Measurements from ENCODE around the gene LSM10. TPM values are rescaled to one million over a fixed set of nuclear protein-coding genes. Genes with fewer than 3 reads are reported as not detected.

LSM10 gene
- total and polyA plus RNA-seq, 9 of the 15 experiments (the other 6 are each of a cell fraction or from before 2014, with no cell fraction given): 13.2 to 146 (median 68.9) TPM

GRCh38 chr1:36440646-36441045, 42.9 kb upstream of the LSM10 start (continued):
- TF ChIP-seq, protein P1, sequence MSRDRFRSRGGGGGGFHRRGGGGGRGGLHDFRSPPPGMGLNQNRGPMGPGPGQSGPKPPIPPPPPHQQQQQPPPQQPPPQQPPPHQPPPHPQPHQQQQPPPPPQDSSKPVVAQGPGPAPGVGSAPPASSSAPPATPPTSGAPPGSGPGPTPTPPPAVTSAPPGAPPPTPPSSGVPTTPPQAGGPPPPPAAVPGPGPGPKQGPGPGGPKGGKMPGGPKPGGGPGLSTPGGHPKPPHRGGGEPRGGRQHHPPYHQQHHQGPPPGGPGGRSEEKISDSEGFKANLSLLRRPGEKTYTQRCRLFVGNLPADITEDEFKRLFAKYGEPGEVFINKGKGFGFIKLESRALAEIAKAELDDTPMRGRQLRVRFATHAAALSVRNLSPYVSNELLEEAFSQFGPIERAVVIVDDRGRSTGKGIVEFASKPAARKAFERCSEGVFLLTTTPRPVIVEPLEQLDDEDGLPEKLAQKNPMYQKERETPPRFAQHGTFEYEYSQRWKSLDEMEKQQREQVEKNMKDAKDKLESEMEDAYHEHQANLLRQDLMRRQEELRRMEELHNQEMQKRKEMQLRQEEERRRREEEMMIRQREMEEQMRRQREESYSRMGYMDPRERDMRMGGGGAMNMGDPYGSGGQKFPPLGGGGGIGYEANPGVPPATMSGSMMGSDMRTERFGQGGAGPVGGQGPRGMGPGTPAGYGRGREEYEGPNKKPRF (IDR thresholded peaks at IDR 0.05; ENCODE audit: low read depth, low read length): no peak
- TF ChIP-seq ARNT (IDR thresholded peaks at IDR 0.05): no peak
- TF ChIP-seq, protein P2, sequence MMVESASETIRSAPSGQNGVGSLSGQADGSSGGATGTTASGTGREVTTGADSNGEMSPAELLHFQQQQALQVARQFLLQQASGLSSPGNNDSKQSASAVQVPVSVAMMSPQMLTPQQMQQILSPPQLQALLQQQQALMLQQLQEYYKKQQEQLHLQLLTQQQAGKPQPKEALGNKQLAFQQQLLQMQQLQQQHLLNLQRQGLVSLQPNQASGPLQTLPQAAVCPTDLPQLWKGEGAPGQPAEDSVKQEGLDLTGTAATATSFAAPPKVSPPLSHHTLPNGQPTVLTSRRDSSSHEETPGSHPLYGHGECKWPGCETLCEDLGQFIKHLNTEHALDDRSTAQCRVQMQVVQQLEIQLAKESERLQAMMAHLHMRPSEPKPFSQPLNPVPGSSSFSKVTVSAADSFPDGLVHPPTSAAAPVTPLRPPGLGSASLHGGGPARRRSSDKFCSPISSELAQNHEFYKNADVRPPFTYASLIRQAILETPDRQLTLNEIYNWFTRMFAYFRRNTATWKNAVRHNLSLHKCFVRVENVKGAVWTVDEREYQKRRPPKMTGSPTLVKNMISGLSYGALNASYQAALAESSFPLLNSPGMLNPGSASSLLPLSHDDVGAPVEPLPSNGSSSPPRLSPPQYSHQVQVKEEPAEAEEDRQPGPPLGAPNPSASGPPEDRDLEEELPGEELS (CRISPR knock-in tag; IDR thresholded peaks at IDR 0.05; ENCODE audit: borderline replicate concordance): no peak
- TF ChIP-seq, protein P3, sequence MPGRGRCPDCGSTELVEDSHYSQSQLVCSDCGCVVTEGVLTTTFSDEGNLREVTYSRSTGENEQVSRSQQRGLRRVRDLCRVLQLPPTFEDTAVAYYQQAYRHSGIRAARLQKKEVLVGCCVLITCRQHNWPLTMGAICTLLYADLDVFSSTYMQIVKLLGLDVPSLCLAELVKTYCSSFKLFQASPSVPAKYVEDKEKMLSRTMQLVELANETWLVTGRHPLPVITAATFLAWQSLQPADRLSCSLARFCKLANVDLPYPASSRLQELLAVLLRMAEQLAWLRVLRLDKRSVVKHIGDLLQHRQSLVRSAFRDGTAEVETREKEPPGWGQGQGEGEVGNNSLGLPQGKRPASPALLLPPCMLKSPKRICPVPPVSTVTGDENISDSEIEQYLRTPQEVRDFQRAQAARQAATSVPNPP (IDR thresholded peaks at IDR 0.05; ENCODE audit: borderline replicate concordance, insufficient read depth, insufficient read length): no peak
- no peak for TF ChIP-seq KLF6 (CRISPR knock-in tag; IDR thresholded peaks at IDR 0.05; ENCODE audit: borderline replicate concordance)

All from K562 (cell line).